ENCODE measurements around the gene SPARC. TPM values are rescaled to one million over a fixed set of nuclear protein-coding genes. Genes with fewer than 3 reads are reported as not detected.
A peak's percentile ranks its signal among the peaks of the same experiment; 100 is the strongest.
"Not testable (repeated sequence)": the region's sequence is repeated elsewhere in the genome, so short reads cannot be mapped to it uniquely, and the experiment has no call there.

The SPARC gene
- total RNA-seq, 1 donor from 2014 or later = 539 TPM

- DNase-seq (ENCODE audit: low spot score) = no peak
- intact Hi-C loops (cut with DNase I) = no loop called here
These were observed 3.9 kb downstream of the SPARC start for GRCh38 chr5:151682751-151683331.

DNA sequence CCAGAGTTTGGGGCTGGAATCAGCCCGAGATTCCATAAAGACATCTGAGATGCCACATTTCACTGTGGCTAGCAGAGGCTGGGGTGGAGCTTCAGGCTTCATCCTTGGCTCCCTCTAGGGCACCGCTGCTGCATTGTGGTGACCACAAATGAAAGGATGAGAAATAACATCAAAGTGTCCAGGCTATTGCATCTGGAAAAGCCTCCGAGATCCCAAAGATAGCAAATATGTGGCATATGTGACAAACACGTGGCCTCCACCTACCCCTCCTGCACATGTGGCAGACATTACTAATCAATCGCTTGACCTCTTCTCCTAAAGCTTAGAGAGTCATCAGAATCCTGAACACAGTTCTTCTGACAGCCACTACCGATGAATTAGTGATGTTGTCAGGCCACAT, 4.5 kb downstream of the SPARC start:
- DNase-seq (ENCODE audit: low spot score) = no peak
- intact Hi-C loops (cut with DNase I) = no loop called here

- intact Hi-C loops (cut with DNase I) = no loop called here
- no peak for DNase-seq (ENCODE audit: low spot score)
These were observed 5.7 kb downstream of the SPARC start for GRCh38 chr5:151680944-151681427.

DNA sequence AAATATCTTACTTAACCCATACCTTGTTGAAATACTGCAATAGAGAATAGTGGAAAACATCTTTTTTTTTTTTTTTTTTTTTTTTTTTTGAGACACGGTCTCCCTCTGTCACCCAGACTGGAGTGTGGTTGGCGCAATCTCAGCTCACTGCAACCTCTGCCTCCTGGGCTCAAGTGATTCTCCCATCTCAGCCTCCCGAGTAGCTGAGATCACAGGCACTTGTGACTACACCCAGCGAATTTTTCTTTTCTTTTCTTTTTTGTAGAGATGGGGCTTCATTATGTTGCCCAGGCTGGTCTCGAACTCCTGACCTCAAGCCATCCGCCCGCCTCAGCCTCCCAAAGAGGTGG, 6.6 kb downstream of the SPARC start:
- intact Hi-C loops (cut with DNase I); DNase-seq (ENCODE audit: low spot score): not testable (repeated sequence)

DNA sequence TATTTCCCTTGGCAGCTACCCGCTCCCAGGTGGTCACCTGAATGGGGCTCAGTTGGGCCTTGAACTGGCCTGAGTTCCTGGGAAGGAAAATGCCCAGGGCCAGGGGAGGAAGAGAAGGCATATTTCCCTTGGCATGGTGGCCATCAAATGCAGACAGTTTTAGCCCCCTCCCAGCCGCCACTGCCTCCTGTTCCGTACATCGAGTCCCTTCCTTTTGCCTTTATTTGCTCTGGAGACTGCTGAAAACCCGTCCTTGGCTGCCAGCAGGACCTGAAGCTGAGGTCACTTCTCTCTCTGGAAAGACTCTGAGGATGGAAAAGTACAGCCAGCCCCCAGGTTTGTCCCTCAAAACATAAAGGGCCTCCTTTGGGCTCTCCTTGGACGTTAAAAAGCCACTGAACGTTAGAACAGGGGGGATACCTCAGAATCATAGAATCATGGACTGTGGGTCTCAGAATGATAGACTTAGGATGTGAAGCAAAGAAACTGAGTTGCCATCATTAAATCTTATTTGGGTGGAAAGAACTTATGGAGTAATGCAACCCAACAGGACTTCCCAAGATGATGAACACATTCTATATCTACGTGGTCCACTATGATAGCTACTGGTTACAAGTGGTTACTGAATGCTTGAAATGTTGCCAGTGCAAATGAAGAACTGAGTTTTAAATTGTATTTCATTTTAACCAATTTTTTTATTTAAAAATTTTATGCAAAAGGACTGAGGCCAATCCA, 7.1 kb downstream of the SPARC start:
- intact Hi-C loops (cut with DNase I) = no loop called here
- no peak for DNase-seq (ENCODE audit: low spot score)

GRCh38 chr5:151678713-151679112, 8.0 kb downstream of the SPARC start:
- intact Hi-C loops (cut with DNase I) = no loop called here
- no peak for DNase-seq (ENCODE audit: low spot score)

DNA sequence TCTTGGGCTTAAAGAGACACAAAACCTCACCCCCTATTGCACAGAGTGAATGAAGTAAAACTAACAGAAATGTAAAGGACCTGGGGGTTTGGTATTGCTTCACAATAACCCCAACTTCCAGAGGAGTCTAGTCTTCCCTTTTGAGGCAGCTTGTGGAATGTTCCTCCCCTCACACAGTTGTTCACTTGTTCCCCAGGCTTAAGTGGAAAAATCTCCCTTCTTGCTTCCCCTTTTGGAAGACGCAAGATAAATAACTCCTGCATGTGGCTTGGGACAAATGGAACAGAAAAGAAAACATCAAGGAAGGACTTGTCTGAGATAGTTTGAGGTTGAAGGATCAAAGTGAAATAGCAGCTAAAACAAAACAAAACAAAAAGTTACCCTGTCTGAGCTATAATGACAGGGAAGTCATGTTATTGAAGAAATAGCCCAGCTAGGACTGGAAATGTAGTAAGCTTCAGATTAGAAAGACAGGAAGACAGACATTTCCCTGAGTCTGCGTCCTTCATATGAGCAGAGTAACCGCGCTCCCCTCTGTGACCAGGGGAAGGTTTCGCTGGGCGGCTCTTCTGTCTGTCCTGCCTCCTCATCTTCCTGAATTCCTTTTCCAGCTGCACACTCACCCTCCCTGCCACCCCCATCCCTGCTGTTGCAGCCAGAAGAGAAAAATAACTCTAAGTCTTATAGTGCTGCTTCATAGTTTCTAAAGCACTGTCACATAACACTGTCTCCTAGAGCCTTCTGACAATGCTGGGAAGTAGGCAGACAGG, 8.8 kb downstream of the SPARC start:
- intact Hi-C loops (cut with DNase I) = no loop called here
- peak; percentile 78 for DNase-seq (ENCODE audit: low spot score)

DNA sequence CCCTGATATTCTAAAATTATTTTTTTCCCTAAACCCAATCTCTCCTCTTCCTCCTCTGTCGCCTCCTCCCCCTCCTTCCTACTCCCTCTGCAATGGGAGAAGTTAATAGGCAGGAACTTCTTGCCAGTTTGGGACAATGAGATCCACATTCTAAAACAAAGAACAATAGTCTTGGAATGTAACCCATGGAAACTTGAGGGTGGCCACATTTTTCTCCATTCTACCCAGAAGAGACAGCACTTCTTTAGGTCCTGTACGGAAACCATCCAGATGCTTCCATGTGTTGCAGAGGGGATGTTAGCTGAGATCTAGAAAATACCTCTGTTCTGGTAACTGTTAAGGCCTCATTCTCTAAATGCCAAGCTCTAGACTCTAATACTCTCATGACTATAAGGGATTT, 10.0 kb downstream of the SPARC start:
- DNase-seq (ENCODE audit: low spot score) = no peak
- intact Hi-C loops (cut with DNase I) = no loop called here

- DNase-seq (ENCODE audit: low spot score) = no peak
- intact Hi-C loops (cut with DNase I) = no loop called here
These were observed 10.4 kb downstream of the SPARC start for GRCh38 chr5:151676314-151676712.

DNA sequence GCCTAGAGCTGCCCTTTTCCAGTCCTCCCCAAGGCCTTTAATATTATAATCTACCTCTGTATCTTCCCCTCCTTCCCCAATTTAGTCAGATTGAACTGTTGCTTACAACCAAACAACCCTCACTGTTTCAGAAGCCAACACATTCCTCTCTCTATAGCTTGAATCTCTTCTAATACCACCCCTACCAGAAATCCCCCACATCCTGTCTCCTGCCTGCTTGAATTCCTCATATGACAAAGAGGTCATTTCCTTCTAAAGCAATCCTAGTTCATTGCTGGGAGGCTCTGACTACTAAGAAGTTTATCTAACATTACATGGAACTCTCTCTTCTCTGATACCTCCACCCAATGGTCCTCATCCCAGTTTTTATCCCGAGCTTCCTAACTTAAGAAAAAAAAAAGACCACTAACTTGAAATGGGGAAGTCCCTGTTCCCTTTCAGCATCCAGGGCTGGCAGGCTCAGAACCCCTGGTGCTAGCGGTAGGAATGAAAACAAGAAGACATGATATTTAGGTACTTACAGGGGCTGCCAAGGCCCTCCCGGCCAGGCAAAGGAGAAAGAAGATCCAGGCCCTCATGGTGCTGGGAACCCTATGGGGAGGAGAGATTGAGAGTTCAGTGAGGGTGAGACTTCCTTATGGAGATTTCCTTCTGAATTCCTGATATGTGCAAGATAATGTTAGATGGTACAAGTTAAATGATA, 11.0 kb downstream of the SPARC start:
- no peak for DNase-seq (ENCODE audit: low spot score)
- intact Hi-C loops (cut with DNase I) = no loop called here

DNA sequence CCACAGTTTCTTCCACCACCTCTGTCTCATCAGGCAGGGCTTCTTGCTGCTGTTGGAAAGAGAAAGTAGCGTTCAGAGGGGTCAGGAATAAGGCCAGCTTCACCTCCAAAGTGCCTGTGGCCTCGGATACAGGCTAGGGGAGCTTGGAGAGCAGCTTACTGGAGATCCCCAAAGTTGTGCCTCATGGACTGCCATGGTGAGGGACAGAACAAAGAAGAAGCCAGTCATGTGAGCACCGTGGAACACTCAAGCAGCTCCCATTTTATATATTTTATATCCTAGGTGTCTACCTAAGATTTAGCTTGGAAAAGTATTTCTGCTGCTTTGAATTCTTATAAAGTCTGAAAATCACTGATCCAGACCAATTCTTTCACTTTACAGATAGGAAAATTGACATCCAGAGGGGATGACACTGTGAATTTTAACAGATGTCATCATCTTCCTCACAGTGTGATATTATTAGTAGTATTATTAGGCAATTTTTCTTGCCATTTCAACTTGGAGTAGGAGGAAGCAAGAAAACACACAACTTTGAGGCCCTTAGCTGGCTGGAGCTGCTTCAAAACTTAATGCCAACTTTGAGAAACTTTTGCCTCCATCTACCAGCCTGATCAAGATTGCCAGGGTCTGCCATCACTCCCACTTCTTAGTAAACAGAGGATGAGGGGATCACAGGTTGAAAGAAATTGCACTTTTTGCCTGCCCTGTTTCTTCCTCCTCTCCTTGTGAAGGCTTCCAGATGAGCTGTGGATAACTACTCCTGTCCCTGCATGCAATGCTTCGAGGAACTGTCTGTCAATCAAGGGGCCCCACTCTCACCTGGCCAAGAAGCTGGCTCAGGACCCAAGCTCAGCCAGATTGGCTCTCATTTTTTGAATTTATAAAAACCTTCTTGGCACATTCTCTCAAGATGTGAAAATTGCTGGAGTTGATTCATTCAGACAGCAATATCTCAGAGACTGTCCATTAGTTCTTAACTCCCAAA, 11.8 kb downstream of the SPARC start:
- no peak for DNase-seq (ENCODE audit: low spot score)
- intact Hi-C loops (cut with DNase I) = no loop called here

- intact Hi-C loops (cut with DNase I) = no loop called here
- DNase-seq (ENCODE audit: low spot score) = no peak
These were observed 13.3 kb downstream of the SPARC start for GRCh38 chr5:151673421-151673820.

DNA sequence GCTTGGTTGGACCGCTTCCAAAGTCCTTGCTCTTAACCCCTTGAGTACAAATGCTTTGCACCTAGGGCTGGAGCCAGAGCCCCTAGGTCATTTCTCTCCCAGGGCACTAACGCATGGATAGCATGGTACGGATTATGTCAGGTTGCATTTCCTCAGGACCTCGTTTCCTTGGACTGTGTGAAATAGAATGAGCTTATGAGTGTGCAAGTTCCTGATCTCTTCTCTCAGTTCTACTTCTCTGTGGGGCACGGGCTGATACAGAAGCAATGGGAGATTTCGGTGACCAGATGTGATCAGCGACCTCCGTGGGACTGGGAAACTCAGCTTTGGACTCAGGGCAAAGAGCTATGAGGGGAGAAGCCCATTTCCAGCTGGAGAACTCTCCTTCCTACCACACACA, 14.2 kb downstream of the SPARC start:
- DNase-seq (ENCODE audit: low spot score) = no peak
- intact Hi-C loops (cut with DNase I) = no loop called here

- intact Hi-C loops (cut with DNase I) = no loop called here
- DNase-seq (ENCODE audit: low spot score) = no peak
These were observed 14.8 kb downstream of the SPARC start for GRCh38 chr5:151671950-151672349.

GRCh38 chr5:151670953-151671636, 15.6 kb downstream of the SPARC start:
- intact Hi-C loops (cut with DNase I) = no loop called here
- no peak for DNase-seq (ENCODE audit: low spot score)

- DNase-seq (ENCODE audit: low spot score) = no peak
- intact Hi-C loops (cut with DNase I) = no loop called here
These were observed 16.5 kb downstream of the SPARC start for GRCh38 chr5:151670083-151670686.

- intact Hi-C loops (cut with DNase I) = no loop called here
These were observed 19.6 kb downstream of the SPARC start for GRCh38 chr5:151667083-151667482.

DNA sequence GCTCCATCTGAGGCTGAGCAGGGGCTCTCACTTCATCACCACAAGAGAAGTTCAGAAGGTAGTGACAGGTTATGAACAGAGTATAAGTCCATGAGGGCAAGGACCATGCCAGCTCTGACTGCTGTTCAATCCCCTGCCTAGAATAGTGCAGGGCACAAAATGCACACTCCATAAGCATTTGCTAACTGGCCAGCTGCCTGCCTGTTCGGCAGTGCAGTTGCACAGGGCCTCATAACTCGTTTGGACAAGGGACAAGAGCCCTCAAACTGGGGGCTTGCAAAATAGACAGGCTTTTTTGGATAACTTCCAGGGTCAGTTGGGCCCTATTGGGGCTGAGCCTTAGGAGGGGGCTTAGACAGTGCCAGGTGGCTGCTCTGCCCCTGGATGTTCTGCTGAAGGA, 21.1 kb downstream of the SPARC start:
- no peak for DNase-seq (ENCODE audit: low spot score)
- intact Hi-C loops (cut with DNase I) = no loop called here

More at GRCh38 chr5:151667083-151667482, 19.6 kb downstream of the SPARC start:
- DNase-seq (ENCODE audit: low spot score) = no peak

All from cardiac septum (tissue), 1 donor.